ENCODE data around the gene CLN5. TPM values are rescaled to one million over a fixed set of nuclear protein-coding genes. Genes with fewer than 3 reads are reported as not detected.

Gene CLN5
- 7.2 to 10.0 TPM (median 9.0 TPM) in 5 replicates for total RNA-seq (2022; extraction: Qiagen RNA extraction)

DNA sequence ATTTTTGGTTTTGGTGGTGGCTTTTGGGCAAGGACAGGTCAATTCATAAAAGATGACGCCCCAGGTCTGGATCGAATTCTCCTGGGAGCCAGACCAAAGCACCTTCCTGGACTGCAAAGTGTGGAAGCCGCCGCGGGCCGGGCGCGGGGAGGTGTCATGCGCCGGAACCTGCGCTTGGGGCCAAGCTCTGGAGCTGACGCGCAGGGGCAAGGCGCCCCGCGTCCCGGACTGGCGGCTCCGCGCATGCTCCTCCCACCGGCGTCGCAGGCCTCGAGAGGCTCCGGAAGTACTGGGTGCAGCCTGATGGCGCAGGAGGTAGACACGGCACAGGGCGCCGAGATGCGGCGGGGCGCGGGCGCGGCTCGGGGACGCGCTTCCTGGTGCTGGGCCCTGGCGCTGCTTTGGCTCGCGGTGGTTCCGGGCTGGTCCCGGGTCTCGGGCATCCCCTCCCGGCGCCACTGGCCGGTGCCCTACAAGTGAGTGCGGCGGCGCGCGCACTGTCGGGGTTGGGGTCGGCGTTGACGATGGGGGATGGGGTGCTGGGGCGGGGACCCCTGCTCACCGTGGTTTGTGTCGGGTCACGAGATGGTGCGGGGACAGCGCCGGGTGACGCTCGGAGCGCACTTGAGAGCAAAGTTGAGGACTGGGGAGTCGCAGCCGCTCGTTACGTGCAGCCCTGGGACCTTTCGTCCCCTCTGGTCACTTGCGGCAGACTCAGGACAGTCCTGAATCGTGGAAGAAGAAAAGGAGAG, at the start of gene CLN5:
Gene CLN5, plus strand, starts transcription at position 286 of the 752 bp plus-strand sequence. Its CDS starts 18 bp downstream, at position 304.

DNA sequence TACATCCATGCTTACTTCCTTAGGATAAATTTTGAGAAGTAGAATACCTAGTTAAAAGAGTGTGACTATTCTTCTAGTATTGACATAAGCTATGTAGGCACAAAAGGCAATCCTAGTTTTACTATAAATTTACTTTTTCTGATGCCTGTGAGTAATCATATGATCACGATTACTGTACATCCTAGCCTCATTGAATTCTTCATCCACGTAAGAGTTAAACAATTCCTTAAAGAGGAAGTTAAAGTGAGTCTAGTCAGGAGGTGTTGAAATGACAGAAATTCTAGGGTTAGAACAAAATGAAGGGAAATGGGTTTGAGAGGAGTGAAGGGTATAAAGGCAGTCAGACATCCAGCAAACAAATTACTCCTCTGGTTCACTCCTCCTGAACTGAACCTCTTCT, 43.7 kb upstream of the CLN5 start, which contains the start of gene ACOD1:
Gene ACOD1, plus strand, starts transcription at position 363 of the 400 bp plus-strand sequence. CDS start 48 bp downstream, outside the sequence.

DNA sequence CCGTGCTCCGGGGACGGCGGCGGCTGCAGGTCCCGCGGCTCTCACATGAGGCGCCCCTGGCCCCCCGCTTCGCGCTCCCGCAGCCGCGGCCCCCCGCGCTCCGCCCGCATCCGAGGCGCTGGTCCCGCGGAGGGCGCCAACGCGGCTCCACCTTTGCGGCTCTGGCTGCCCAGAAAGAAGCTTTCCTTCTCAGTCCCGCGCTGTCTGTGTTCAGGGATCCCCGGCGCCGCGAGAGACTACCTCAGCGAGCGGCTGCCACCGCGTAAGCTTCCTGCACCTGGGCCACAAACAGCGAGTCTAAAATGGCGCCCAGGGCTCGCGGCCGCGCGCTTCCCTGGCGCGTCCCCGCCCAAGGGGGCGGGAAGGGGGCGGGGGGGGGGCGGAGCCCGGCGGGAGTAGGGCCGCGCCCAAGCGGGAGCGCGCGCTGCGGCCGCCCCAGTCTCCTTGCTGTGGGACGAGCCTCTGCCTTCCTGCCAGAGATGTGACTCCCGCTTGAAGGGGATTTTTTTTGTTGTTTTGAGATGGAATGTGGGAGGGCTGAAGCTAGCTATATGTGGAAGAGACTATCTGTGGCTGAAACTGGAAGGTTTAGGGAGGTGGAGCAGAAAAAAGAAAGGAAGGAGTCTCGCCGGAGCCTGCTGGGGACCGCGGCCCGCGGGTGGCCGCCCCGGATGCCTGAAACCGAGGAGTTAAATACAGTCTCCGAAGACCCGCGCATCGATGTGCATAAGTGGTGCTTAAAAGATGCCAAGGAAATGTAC, 35.2 kb downstream of the CLN5 start, which contains the start of gene FBXL3:
Gene FBXL3, minus strand, starts transcription at position 299 of the 761 bp plus-strand sequence. CDS start 5,299 bp downstream, outside the sequence.

Other genes starting within 250 kb of the CLN5 start
- gene KCTD12, start 105.7 kb upstream of the CLN5 start, total RNA-seq (2022; extraction: Qiagen RNA extraction) = 1.5 to 1.8 TPM (median 1.6 TPM) in 5 replicates
- not detected in 5 replicates for gene ACOD1, start 43.6 kb upstream of the CLN5 start, total RNA-seq (2022; extraction: Qiagen RNA extraction)
- gene FBXL3, start 35.1 kb downstream of the CLN5 start, total RNA-seq (2022; extraction: Qiagen RNA extraction) = 16.1 to 22.0 TPM (median 18.3 TPM) in 5 replicates

Data from A549 treated with dexamethasone at 1 μM for 4 hours (cell line).